ENCODE results near the gene C19orf44.

- TF ChIP-seq, protein P1, sequence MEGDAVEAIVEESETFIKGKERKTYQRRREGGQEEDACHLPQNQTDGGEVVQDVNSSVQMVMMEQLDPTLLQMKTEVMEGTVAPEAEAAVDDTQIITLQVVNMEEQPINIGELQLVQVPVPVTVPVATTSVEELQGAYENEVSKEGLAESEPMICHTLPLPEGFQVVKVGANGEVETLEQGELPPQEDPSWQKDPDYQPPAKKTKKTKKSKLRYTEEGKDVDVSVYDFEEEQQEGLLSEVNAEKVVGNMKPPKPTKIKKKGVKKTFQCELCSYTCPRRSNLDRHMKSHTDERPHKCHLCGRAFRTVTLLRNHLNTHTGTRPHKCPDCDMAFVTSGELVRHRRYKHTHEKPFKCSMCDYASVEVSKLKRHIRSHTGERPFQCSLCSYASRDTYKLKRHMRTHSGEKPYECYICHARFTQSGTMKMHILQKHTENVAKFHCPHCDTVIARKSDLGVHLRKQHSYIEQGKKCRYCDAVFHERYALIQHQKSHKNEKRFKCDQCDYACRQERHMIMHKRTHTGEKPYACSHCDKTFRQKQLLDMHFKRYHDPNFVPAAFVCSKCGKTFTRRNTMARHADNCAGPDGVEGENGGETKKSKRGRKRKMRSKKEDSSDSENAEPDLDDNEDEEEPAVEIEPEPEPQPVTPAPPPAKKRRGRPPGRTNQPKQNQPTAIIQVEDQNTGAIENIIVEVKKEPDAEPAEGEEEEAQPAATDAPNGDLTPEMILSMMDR (IDR thresholded peaks at IDR 0.05), result no peak
- TF ChIP-seq POLR2A (IDR thresholded peaks at IDR 0.05) (no peak), POLR2AphosphoS5 (IDR thresholded peaks at IDR 0.05) (no peak)
Measured at GRCh38 chr19:16527334-16527935, 31.2 kb downstream of the C19orf44 start.
